Stimulated activated CD4-positive, alpha-beta T cell treated with anti-CD3 and anti-CD28 coated beads, TNF-alpha, amount 100 ng/mL, for 48 hours (primary cell): ENCODE data around the gene RHBDF2.

ENCODE experiments used
- DNase-seq, 3 donors: peaks; one replicate each; pipeline ENCODE4 v3.0.0-alpha.2; 2020; ENCODE audit warnings: low read depth in 3 of 3

The RHBDF2 gene

GRCh38 chr17:76480632-76481031, 20.6 kb downstream of the RHBDF2 start:
- DNase-seq: no peak

GRCh38 chr17:76479515-76480060, 21.6 kb downstream of the RHBDF2 start:
- DNase-seq: no peak

GRCh38 chr17:76478730-76479514, 22.3 kb downstream of the RHBDF2 start:
- DNase-seq: no peak

- no peak for DNase-seq
Observed at GRCh38 chr17:76478097-76478496, 23.1 kb downstream of the RHBDF2 start.

- no peak for DNase-seq
Observed at GRCh38 chr17:76477576-76477975, 23.6 kb downstream of the RHBDF2 start.

GRCh38 chr17:76476736-76477135, 24.5 kb downstream of the RHBDF2 start:
- no peak for DNase-seq

GRCh38 chr17:76475302-76475701, 25.9 kb downstream of the RHBDF2 start:
- DNase-seq: no peak

GRCh38 chr17:76474894-76475293, 26.3 kb downstream of the RHBDF2 start:
- no peak for DNase-seq

GRCh38 chr17:76474238-76474637, 27.0 kb downstream of the RHBDF2 start:
- DNase-seq: no peak

GRCh38 chr17:76473541-76473985, 27.7 kb downstream of the RHBDF2 start:
- no peak for DNase-seq

GRCh38 chr17:76472726-76473125, 28.5 kb downstream of the RHBDF2 start:
- no peak for DNase-seq

- no peak for DNase-seq
Observed at GRCh38 chr17:76472258-76472645, 29.0 kb downstream of the RHBDF2 start.

GRCh38 chr17:76471498-76472257, 29.5 kb downstream of the RHBDF2 start:
- DNase-seq: no peak

GRCh38 chr17:76469991-76470739, 31.1 kb downstream of the RHBDF2 start:
- no peak for DNase-seq

GRCh38 chr17:76469076-76469990, 31.9 kb downstream of the RHBDF2 start:
- DNase-seq: no peak

GRCh38 chr17:76468634-76469010, 32.6 kb downstream of the RHBDF2 start:
- no peak for DNase-seq

GRCh38 chr17:76467809-76468633, 33.2 kb downstream of the RHBDF2 start:
- DNase-seq: no peak

- DNase-seq: no peak
Observed at GRCh38 chr17:76467366-76467765, 33.9 kb downstream of the RHBDF2 start, which contains the start of gene AANAT. TSS of gene AANAT (plus strand) at chr17:76467603. CDS start at chr17:76468747, 1,144 bp downstream.

- DNase-seq: no peak
Observed at GRCh38 chr17:76466775-76467130, 34.5 kb downstream of the RHBDF2 start.
